ENCODE measurements around the gene NFKBIL1. TPM values are rescaled to one million over a fixed set of nuclear protein-coding genes. Genes with fewer than 3 reads are reported as not detected.

The NFKBIL1 gene
- total RNA-seq, 2 donors from 2014 or later = 17.4 to 26.3 TPM

- H3K4me1 ChIP-seq (ENCODE audit: control insufficient read depth, insufficient read depth, low read length) = peaks cover 11% of the 10 kb centered on the region
- no peak for TF ChIP-seq CTCF (conservative IDR thresholded peaks at IDR 0.05)
- H3K36me3 ChIP-seq (ENCODE audit: control insufficient read depth, insufficient read depth, low read length) = peaks cover 26% of the 10 kb centered on the region
- Mint-ChIP-seq H3K27me3 (ENCODE audit: insufficient read depth) (no peaks in the 10 kb centered on the region), H3K4me3 (no peak overlapping the region), H3K27ac (no peak overlapping the region), H3K9me3 (no peaks in the 10 kb centered on the region), H3K36me3 (ENCODE audit: low read depth) (peaks cover 25% of the 10 kb centered on the region), H3K4me1 (peaks cover 31% of the 10 kb centered on the region)
- no peaks in the 10 kb centered on the region for H3K27me3 ChIP-seq (ENCODE audit: control insufficient read depth, insufficient read depth, low read length, poor library complexity, severe bottlenecking)
- 95 to 96% methylated on average over 6 of the region's 6 CpGs for WGBS, 2 experiments (ENCODE audit: insufficient coverage in 1 of 2, insufficient read length in 1 of 2)
- H3K27ac ChIP-seq (ENCODE audit: low read depth, low read length) = no peak overlapping the region
- DNase-seq = no peak
- H3K4me3 ChIP-seq (ENCODE audit: low read length) = no peak overlapping the region
- no peaks in the 10 kb centered on the region for H3K9me3 ChIP-seq (ENCODE audit: control insufficient read depth, low read length)
- H3K9ac ChIP-seq (ENCODE audit: extremely low read depth, low read length, poor library complexity, severe bottlenecking) = no peak overlapping the region
Observed at GRCh38 chr6:31543639-31544038, 3.8 kb upstream of the NFKBIL1 start.

- no peak overlapping the region for H3K27ac Mint-ChIP-seq
- H3K4me3 ChIP-seq (ENCODE audit: low read length) = no peak overlapping the region
- peaks cover 23% of the 10 kb centered on the region for H3K36me3 Mint-ChIP-seq (ENCODE audit: low read depth)
- H3K27me3 ChIP-seq (ENCODE audit: control insufficient read depth, insufficient read depth, low read length, poor library complexity, severe bottlenecking) = no peaks in the 10 kb centered on the region
- H3K9me3 ChIP-seq (ENCODE audit: control insufficient read depth, low read length) = no peaks in the 10 kb centered on the region
- H3K4me3 Mint-ChIP-seq = no peak overlapping the region
- peaks cover 21% of the 10 kb centered on the region for H3K4me1 Mint-ChIP-seq
- WGBS, 2 experiments (ENCODE audit: insufficient coverage in 1 of 2, insufficient read length in 1 of 2) = 86 to 92% methylated on average over 1 to 2 of the region's 2 CpGs
- no peak for TF ChIP-seq CTCF (conservative IDR thresholded peaks at IDR 0.05)
- peaks cover 26% of the 10 kb centered on the region for H3K36me3 ChIP-seq (ENCODE audit: control insufficient read depth, insufficient read depth, low read length)
- peaks cover 9% of the 10 kb centered on the region for H3K4me1 ChIP-seq (ENCODE audit: control insufficient read depth, insufficient read depth, low read length)
- H3K9ac ChIP-seq (ENCODE audit: extremely low read depth, low read length, poor library complexity, severe bottlenecking) = no peak overlapping the region
- no peaks in the 10 kb centered on the region for H3K27me3 Mint-ChIP-seq (ENCODE audit: insufficient read depth)
- H3K27ac ChIP-seq (ENCODE audit: low read depth, low read length) = no peak overlapping the region
- H3K9me3 Mint-ChIP-seq = no peaks in the 10 kb centered on the region
- no peak for DNase-seq
Observed at GRCh38 chr6:31544676-31545075, 2.7 kb upstream of the NFKBIL1 start.

- H3K4me3 Mint-ChIP-seq = no peak overlapping the region
- Histone ChIP-seq H3K36me3 (ENCODE audit: control insufficient read depth, insufficient read depth, low read length) (peaks cover 24% of the 10 kb centered on the region), H3K27me3 (ENCODE audit: control insufficient read depth, insufficient read depth, low read length, poor library complexity, severe bottlenecking) (no peaks in the 10 kb centered on the region), H3K9me3 (ENCODE audit: control insufficient read depth, low read length) (no peaks in the 10 kb centered on the region), H3K4me3 (ENCODE audit: low read length) (no peak overlapping the region), H3K27ac (ENCODE audit: low read depth, low read length) (no peak overlapping the region), H3K9ac (ENCODE audit: extremely low read depth, low read length, poor library complexity, severe bottlenecking) (no peak overlapping the region), H3K4me1 (ENCODE audit: control insufficient read depth, insufficient read depth, low read length) (peaks cover 6% of the 10 kb centered on the region)
- H3K36me3 Mint-ChIP-seq (ENCODE audit: low read depth) = peaks cover 19% of the 10 kb centered on the region
- DNase-seq = no peak
- H3K9me3 Mint-ChIP-seq = no peaks in the 10 kb centered on the region
- H3K27ac Mint-ChIP-seq = no peak overlapping the region
- no peaks in the 10 kb centered on the region for H3K27me3 Mint-ChIP-seq (ENCODE audit: insufficient read depth)
- peaks cover 15% of the 10 kb centered on the region for H3K4me1 Mint-ChIP-seq
- TF ChIP-seq CTCF (conservative IDR thresholded peaks at IDR 0.05) = no peak
- 89 to 95% methylated on average over 6 to 7 of the region's 7 CpGs for WGBS, 2 experiments (ENCODE audit: insufficient coverage in 1 of 2, insufficient read length in 1 of 2)
Observed at GRCh38 chr6:31545291-31545690, 2.1 kb upstream of the NFKBIL1 start.
